Caco-2 (cell line): ENCODE measurements around the gene SLC35E1. TPM values are rescaled to one million over a fixed set of nuclear protein-coding genes. Genes with fewer than 3 reads are reported as not detected.

Experiments
- BruUV-seq: library from RNA; stranded (reverse); fragments of 400-500 nt; replicated peaks from 2 replicates; lab custom pipeline; 2021; lab: Mats Ljungman, UMichigan
- CTCF ChIA-PET: fragments of 300-600 bp; sonication (Branson Sonifier 250); formaldehyde crosslinking; loops from one replicate; lab custom pipeline; 2022; ENCODE audit warnings: antibody characterized with exemption; lab: Charles Lee
- POLR2A ChIA-PET: fragments of 300-600 bp; sonication (Branson Sonifier 250); formaldehyde crosslinking; loops from one replicate; lab custom pipeline; 2022; ENCODE audit warnings: antibody characterized with exemption; lab: Charles Lee
- DNase-seq, 2 experiments: peaks; one replicate each; pipeline versions ENCODE4 v3.0.0 to v3.0.0-alpha.2; 2020 to 2022
- H3K27me3 ChIP-seq: replicated peaks from 2 replicates; pipeline ENCODE4 v1.6.0; 2011; ENCODE audit warnings: low read length; ENCODE audit not compliant: control insufficient read depth, insufficient read depth
- H3K36me3 ChIP-seq: 2 replicates; pipeline ENCODE4 v1.5.1; 2011; ENCODE audit warnings: low read length; ENCODE audit not compliant: control insufficient read depth, insufficient read depth
- H3K4me1 ChIP-seq: fragments of 250-450 bp; sonication (Bioruptor Pico); 2 replicates; pipeline ENCODE4 v1.5.1; 2020; ENCODE audit warnings: mild to moderate bottlenecking
- H3K4me3 ChIP-seq: 2 replicates; pipeline ENCODE4 v1.5.1; 2011; ENCODE audit warnings: low read depth, mild to moderate bottlenecking, control low read depth, low read length
- H3K9me3 ChIP-seq: fragments of 250-450 bp; sonication (Bioruptor Pico); 2 replicates; pipeline ENCODE4 v1.5.1; 2020; ENCODE audit warnings: mild to moderate bottlenecking, moderate library complexity
- H3K27ac Mint-ChIP-seq: one replicate; pipeline ENCODE4 v1.8.0; 2022; ENCODE audit warnings: mixed read lengths; ENCODE audit not compliant: unreplicated experiment
- H3K27me3 Mint-ChIP-seq: one replicate; pipeline ENCODE4 v1.8.0; 2022; ENCODE audit warnings: mixed read lengths; ENCODE audit not compliant: insufficient read depth, unreplicated experiment
- H3K36me3 Mint-ChIP-seq: one replicate; pipeline ENCODE4 v1.8.0; 2022; ENCODE audit warnings: mild to moderate bottlenecking, mixed read lengths; ENCODE audit not compliant: insufficient read depth, unreplicated experiment
- H3K4me1 Mint-ChIP-seq: one replicate; pipeline ENCODE4 v1.8.0; 2022; ENCODE audit warnings: low read depth, mixed read lengths; ENCODE audit not compliant: unreplicated experiment
- H3K4me3 Mint-ChIP-seq: one replicate; pipeline ENCODE4 v1.8.0; 2022; ENCODE audit warnings: mild to moderate bottlenecking, moderate library complexity, mixed read lengths; ENCODE audit not compliant: unreplicated experiment
- H3K9me3 Mint-ChIP-seq: one replicate; pipeline ENCODE4 v1.8.0; 2022; ENCODE audit warnings: mixed read lengths; ENCODE audit not compliant: unreplicated experiment
- CTCF ChIP-seq, 2 experiments: fragments of 200-600 bp in 1 of 2; IDR thresholded peaks; 1 replicate in 1 of 2; 2 replicates in 1 of 2; pipeline versions ENCODE4 v1.5.1 to v1.8.0; 2011 to 2022; ENCODE audit warnings: antibody characterized with exemption in 1 of 2, control low read depth in 1 of 2, inconsistent platforms in 1 of 2, low read depth in 1 of 2, low read length in 1 of 2, mild to moderate bottlenecking in 1 of 2, moderate library complexity in 1 of 2; ENCODE audit not compliant: insufficient read depth in 1 of 2, severe bottlenecking in 1 of 2, unreplicated experiment in 1 of 2
- intact Hi-C: fragments of 100-400 bp; cut with micrococcal nuclease; formaldehyde crosslinking; loops from one replicate; pipeline ENCODE4 v1.10.0; 2022; ENCODE audit not compliant: unreplicated experiment
- total RNA-seq: library from RNA; stranded (reverse); gene quantifications from 2 replicates; pipeline ENCODE4 v1.2.3, GENCODE V29; 2022

The SLC35E1 gene
- total RNA-seq, 1 experiment from 2014 or later: 37.9 TPM

- no peaks in the 10 kb centered on the region for H3K9me3 ChIP-seq
- intact Hi-C loops: no loop called here
- POLR2A ChIA-PET: no interaction called here
- peaks cover 2% of the 10 kb centered on the region; the same call in 1 of the 2 replicates for H3K36me3 ChIP-seq
- no peak overlapping the region for H3K27ac Mint-ChIP-seq
- CTCF ChIA-PET: no interaction called here
- no peak for TF ChIP-seq CTCF (IDR thresholded peaks at IDR 0.05; ENCODE audit: insufficient read depth in 1 of 2, low read depth in 1 of 2, low read length in 1 of 2, severe bottlenecking in 1 of 2, unreplicated experiment in 1 of 2)
- no peak overlapping the region for H3K4me3 ChIP-seq
- no peaks in the 10 kb centered on the region for H3K4me1 Mint-ChIP-seq
- H3K4me1 ChIP-seq: peaks cover under 1% of the 10 kb centered on the region; the same call in 1 of the 2 replicates
- peaks cover 53% of the 10 kb centered on the region for H3K36me3 Mint-ChIP-seq
- no peaks in the 10 kb centered on the region for H3K27me3 Mint-ChIP-seq
- no peaks in the 10 kb centered on the region for H3K27me3 ChIP-seq
- H3K9me3 Mint-ChIP-seq: no peaks in the 10 kb centered on the region
- no peak overlapping the region for H3K4me3 Mint-ChIP-seq
- DNase-seq: no peak
- BruUV-seq: no TSS peak
Measured at GRCh38 chr19:16575282-16575681, 3.1 kb upstream of the SLC35E1 start.

GRCh38 chr19:16573925-16574324, 1.7 kb upstream of the SLC35E1 start:
- intact Hi-C loops: loop anchor here (2.0 kb wide), 1 partner anchor 55 kb away; the partner anchor contains the start of gene MED26
- no peak overlapping the region for H3K27ac Mint-ChIP-seq
- H3K4me3 ChIP-seq: no peak overlapping the region; the same call in 1 of the 2 replicates

GRCh38 chr19:16573296-16573695, 1.1 kb upstream of the SLC35E1 start:
- no peaks in the 10 kb centered on the region for H3K27me3 ChIP-seq
- no peaks in the 10 kb centered on the region for H3K9me3 Mint-ChIP-seq
- no peaks in the 10 kb centered on the region for H3K9me3 ChIP-seq
- H3K4me3 ChIP-seq: peak overlapping the region; percentile 67
- peaks cover 67% of the 10 kb centered on the region for H3K36me3 Mint-ChIP-seq
- peak overlapping the region; percentile 97 for H3K27ac Mint-ChIP-seq
- peak overlapping the region; percentile 89 for H3K4me3 Mint-ChIP-seq
- POLR2A ChIA-PET: interaction anchor here (2.5 kb wide), 1 partner anchor 55 kb away, joined by 9 read pairs; the partner anchor contains the start of gene MED26
- CTCF ChIA-PET: no interaction called here
- H3K4me1 Mint-ChIP-seq: peaks cover 6% of the 10 kb centered on the region
- peaks cover 6% of the 10 kb centered on the region; the same call in 1 of the 2 replicates for H3K36me3 ChIP-seq
- no peak for TF ChIP-seq CTCF (IDR thresholded peaks at IDR 0.05; ENCODE audit: insufficient read depth in 1 of 2, low read depth in 1 of 2, low read length in 1 of 2, severe bottlenecking in 1 of 2, unreplicated experiment in 1 of 2)
- no peaks in the 10 kb centered on the region for H3K27me3 Mint-ChIP-seq
- no TSS peak for BruUV-seq
- DNase-seq: no peak
- intact Hi-C loops: loop anchor here (2.0 kb wide), 1 partner anchor 56 kb away; the partner anchor contains the start of gene MED26
- peaks cover 13% of the 10 kb centered on the region for H3K4me1 ChIP-seq

More at GRCh38 chr19:16573925-16574324, 1.7 kb upstream of the SLC35E1 start:
- POLR2A ChIA-PET: interaction anchor here (2.5 kb wide), 1 partner anchor 54 kb away, joined by 9 read pairs; the partner anchor contains the start of gene MED26
- Histone ChIP-seq H3K27me3 (no peaks in the 10 kb centered on the region), H3K9me3 (no peaks in the 10 kb centered on the region), H3K4me1 (peaks cover 13% of the 10 kb centered on the region), H3K36me3 (peaks cover 4% of the 10 kb centered on the region; the same call in 1 of the 2 replicates)
- Mint-ChIP-seq H3K4me3 (peak overlapping the region; percentile 15), H3K4me1 (peaks cover 2% of the 10 kb centered on the region), H3K36me3 (peaks cover 67% of the 10 kb centered on the region), H3K9me3 (no peaks in the 10 kb centered on the region), H3K27me3 (no peaks in the 10 kb centered on the region)
- no peak for TF ChIP-seq CTCF (IDR thresholded peaks at IDR 0.05; ENCODE audit: insufficient read depth in 1 of 2, low read depth in 1 of 2, low read length in 1 of 2, severe bottlenecking in 1 of 2, unreplicated experiment in 1 of 2)
- DNase-seq: no peak
- CTCF ChIA-PET: no interaction called here
- no TSS peak for BruUV-seq
